HepG2 (cell line): ENCODE measurements around the gene TCAIM. TPM values are rescaled to one million over a fixed set of nuclear protein-coding genes. Genes with fewer than 3 reads are reported as not detected.

Experiments used
- ATF7-NPFF ChIP-seq: sonication (generic); formaldehyde crosslinking; IDR thresholded peaks from 2 replicates; pipeline ENCODE4 v1.8.1; 2023; ENCODE audit warnings: mild to moderate bottlenecking, low read depth, missing genetic modification reagents, moderate library complexity
- BCL3 ChIP-seq: sonication (generic); formaldehyde crosslinking; IDR thresholded peaks from 2 replicates; pipeline ENCODE4 v1.5.1; 2020; ENCODE audit warnings: mild to moderate bottlenecking, missing genetic modification reagents, moderate library complexity
- DMTF1 ChIP-seq: sonication (generic); formaldehyde crosslinking; IDR thresholded peaks from 2 replicates; pipeline ENCODE4 v1.4.0; 2020; ENCODE audit warnings: mild to moderate bottlenecking, missing genetic modification reagents
- HCFC1 ChIP-seq: fragments of 150-350 bp; IDR thresholded peaks from 2 replicates; pipeline ENCODE4 v1.6.1; 2014; ENCODE audit warnings: low read depth, low read length
- HES4 ChIP-seq: sonication (generic); formaldehyde crosslinking; IDR thresholded peaks from 2 replicates; pipeline ENCODE4 v1.9.0; 2021; ENCODE audit warnings: mild to moderate bottlenecking, missing genetic modification reagents, borderline replicate concordance
- JUN ChIP-seq: sonication (generic); formaldehyde crosslinking; IDR thresholded peaks from 2 replicates; pipeline ENCODE4 v1.4.0; 2020; ENCODE audit warnings: mild to moderate bottlenecking, missing genetic modification reagents
- KAT7 ChIP-seq: IDR thresholded peaks from 2 replicates; pipeline ENCODE4 v1.6.1; 2018; ENCODE audit warnings: borderline replicate concordance, missing compliant biosample characterization
- KDM3A ChIP-seq: IDR thresholded peaks from 2 replicates; pipeline ENCODE4 v1.6.1; 2018; ENCODE audit warnings: low read depth, missing compliant biosample characterization
- MAFF ChIP-seq: IDR thresholded peaks from 2 replicates; pipeline ENCODE4 v1.6.1; 2011; ENCODE audit warnings: low read depth, low read length, improper control_type of control experiment
- MEIS2 ChIP-seq: sonication (generic); formaldehyde crosslinking; IDR thresholded peaks from 2 replicates; pipeline ENCODE4 v1.9.0; 2021; ENCODE audit warnings: mild to moderate bottlenecking, missing genetic modification reagents
- PBX2 ChIP-seq: IDR thresholded peaks from 2 replicates; pipeline ENCODE4 v1.6.1; 2016; ENCODE audit warnings: control low read depth
- RARG ChIP-seq: sonication (generic); formaldehyde crosslinking; IDR thresholded peaks from 2 replicates; pipeline ENCODE4 v1.4.0; 2020; ENCODE audit warnings: low read depth, mild to moderate bottlenecking, missing genetic modification reagents
- RBM22 ChIP-seq: fragments of 200-400 bp; formaldehyde crosslinking; optimal IDR thresholded peaks from 2 replicates; pipeline ENCODE3; 2017; ENCODE audit warnings: mild to moderate bottlenecking, low read length, moderate library complexity
- RFX1 ChIP-seq: fragments of 450-650 bp; IDR thresholded peaks from 2 replicates; pipeline ENCODE4 v1.6.1; 2017
- TCF12 ChIP-seq, 2 experiments: fragments of 450-650 bp in 1 of 2; sonication (generic) in 1 of 2; formaldehyde crosslinking in 1 of 2; IDR thresholded peaks; 2 replicates each; pipeline versions ENCODE4 v1.6.1 to v1.8.0; 2017 to 2022; ENCODE audit warnings: antibody characterized with exemption in 1 of 2, mild to moderate bottlenecking in 1 of 2, missing genetic modification reagents in 1 of 2, moderate library complexity in 1 of 2
- ZBTB2 ChIP-seq: sonication (generic); formaldehyde crosslinking; IDR thresholded peaks from 2 replicates; pipeline ENCODE4 v1.8.0; 2022; ENCODE audit warnings: low read depth, missing genetic modification reagents
- ZNF367 ChIP-seq: sonication (generic); formaldehyde crosslinking; IDR thresholded peaks from 2 replicates; pipeline ENCODE4 v1.4.0; 2020; ENCODE audit warnings: missing genetic modification reagents, borderline replicate concordance
- ZNF510 ChIP-seq: sonication (generic); formaldehyde crosslinking; IDR thresholded peaks from 2 replicates; pipeline ENCODE4 v1.4.0; 2020; ENCODE audit warnings: low read depth, mild to moderate bottlenecking, missing genetic modification reagents
- ZNF543 ChIP-seq: sonication (generic); formaldehyde crosslinking; IDR thresholded peaks from 2 replicates; pipeline ENCODE4 v1.4.0; 2020; ENCODE audit warnings: mild to moderate bottlenecking, missing genetic modification reagents
- ZNF550 ChIP-seq: sonication (generic); formaldehyde crosslinking; IDR thresholded peaks from 2 replicates; pipeline ENCODE4 v1.4.0; 2020; ENCODE audit warnings: mild to moderate bottlenecking, missing genetic modification reagents, borderline replicate concordance
- ZNF615 ChIP-seq: sonication (generic); formaldehyde crosslinking; IDR thresholded peaks from 2 replicates; pipeline ENCODE4 v1.5.0; 2020; ENCODE audit warnings: mild to moderate bottlenecking, missing genetic modification reagents, borderline replicate concordance
- ZNF713 ChIP-seq: sonication (generic); formaldehyde crosslinking; IDR thresholded peaks from 2 replicates; pipeline ENCODE4 v1.4.0; 2020; ENCODE audit warnings: mild to moderate bottlenecking, missing genetic modification reagents
- ZNF878 ChIP-seq: sonication (generic); formaldehyde crosslinking; IDR thresholded peaks from 2 replicates; pipeline ENCODE4 v1.8.1; 2023; ENCODE audit warnings: mild to moderate bottlenecking, missing genetic modification reagents, moderate library complexity
- ZSCAN25 ChIP-seq: sonication (generic); formaldehyde crosslinking; IDR thresholded peaks from 2 replicates; pipeline ENCODE4 v1.8.0; 2022; ENCODE audit warnings: mild to moderate bottlenecking, missing genetic modification reagents
- polyA plus RNA-seq, 8 experiments: library from polyadenylated mRNA; depleted of rRNA in 3 of 8; stranded (reverse) in 7 of 8; unstranded in 1 of 8; fragments of >200 nt; fragmentation: Illumina TruSeq in 4 of 8; extraction: Trizol in 4 of 8; gene quantifications; 2 replicates each; pipeline versions ENCODE4 v1.2.1 to v1.2.3, GENCODE V29; 2011 to 2016; ENCODE audit warnings: low read depth in 4 of 8, missing spikeins in 1 of 8, mixed read lengths in 1 of 8; ENCODE audit not compliant: insufficient read depth in 1 of 8
- total RNA-seq, 5 experiments: library from RNA; depleted of rRNA; stranded (reverse); fragments of >200 nt; fragmentation: Illumina TruSeq; extraction: Trizol; gene quantifications; 2 replicates each; pipeline ENCODE4 v1.2.3, GENCODE V29; 2016; ENCODE audit warnings: low read depth in 1 of 5
- TF ChIP-seq, protein P1 (sequence below): sonication (generic); formaldehyde crosslinking; IDR thresholded peaks from 2 replicates; pipeline ENCODE4 v1.8.1; 2023; ENCODE audit warnings: mild to moderate bottlenecking, missing genetic modification reagents

The TCAIM gene
- total and polyA plus RNA-seq, 2 of the 13 experiments (the other 11 are each of a cell fraction or from before 2014, with no cell fraction given) = 16.9 to 22.6 TPM

DNA sequence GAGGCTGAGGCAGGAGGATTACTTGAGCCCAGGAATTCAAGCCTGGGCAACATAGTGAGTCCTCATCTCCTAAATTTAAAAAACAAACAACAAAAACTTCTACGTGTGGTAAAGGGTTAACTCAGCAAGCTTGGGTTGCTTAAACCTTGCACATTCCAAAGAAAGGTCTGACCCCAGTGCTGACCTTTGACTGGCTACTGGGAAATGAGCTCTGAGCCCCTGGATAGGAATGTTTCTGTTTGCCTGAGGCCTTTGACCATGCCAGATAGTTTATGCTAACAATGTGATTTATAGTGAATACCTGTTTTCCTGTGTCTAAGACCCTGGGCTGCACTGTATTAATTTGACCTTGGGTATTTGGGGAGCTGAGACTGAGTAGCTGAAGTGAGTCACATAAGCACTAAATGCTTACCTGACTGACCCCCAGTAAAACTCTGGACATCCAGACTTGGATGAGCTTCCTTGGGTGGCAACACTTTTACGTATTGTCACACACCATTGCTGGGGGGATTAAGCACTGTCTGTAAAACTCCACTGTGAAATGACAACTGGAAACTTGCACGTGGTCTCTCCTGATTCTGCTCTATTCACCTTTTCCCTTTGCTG is 20.7 kb downstream of the TCAIM start (continued):
- no peak for TF ChIP-seq RBM22
- no peak for TF ChIP-seq ZNF510
- no peak for TF ChIP-seq KDM3A
- peak; percentile 47 for TF ChIP-seq MAFF
- no peak for TF ChIP-seq ZNF713 (CRISPR knock-in tag)
- TF ChIP-seq DMTF1 (CRISPR knock-in tag) = no peak
- no peak for TF ChIP-seq PBX2 (CRISPR knock-in tag)
- no peak for TF ChIP-seq KAT7 (CRISPR knock-in tag)
- TF ChIP-seq HCFC1 = no peak
- TF ChIP-seq, protein P1, sequence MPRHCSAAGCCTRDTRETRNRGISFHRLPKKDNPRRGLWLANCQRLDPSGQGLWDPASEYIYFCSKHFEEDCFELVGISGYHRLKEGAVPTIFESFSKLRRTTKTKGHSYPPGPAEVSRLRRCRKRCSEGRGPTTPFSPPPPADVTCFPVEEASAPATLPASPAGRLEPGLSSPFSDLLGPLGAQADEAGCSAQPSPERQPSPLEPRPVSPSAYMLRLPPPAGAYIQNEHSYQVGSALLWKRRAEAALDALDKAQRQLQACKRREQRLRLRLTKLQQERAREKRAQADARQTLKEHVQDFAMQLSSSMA (CRISPR knock-in tag) = no peak; the same call in 1 of the 2 replicates
- no peak for TF ChIP-seq ZNF543
- TF ChIP-seq ZNF367 (CRISPR knock-in tag) = no peak
- no peak for TF ChIP-seq RARG (CRISPR knock-in tag)
- TF ChIP-seq HES4 (CRISPR knock-in tag) = no peak
- no peak for TF ChIP-seq BCL3 (CRISPR knock-in tag)
- TF ChIP-seq ZSCAN25 (CRISPR knock-in tag) = no peak
- no peak for TF ChIP-seq JUN
- TF ChIP-seq ZNF615 (CRISPR knock-in tag) = no peak
- TF ChIP-seq ZNF550 (CRISPR knock-in tag) = no peak
- TF ChIP-seq RFX1 = no peak
- 0 out of 2 replicates have a peak, but pooled peaks have one; percentile 68 for TF ChIP-seq ZNF878 (CRISPR knock-in tag)
- TF ChIP-seq ZBTB2 (CRISPR knock-in tag) = no peak
- peak; percentile 53 for TF ChIP-seq MEIS2 (CRISPR knock-in tag)
- no peak for TF ChIP-seq TCF12 (IDR thresholded peaks at IDR 0.05)
- TF ChIP-seq TCF12 (CRISPR knock-in tag; IDR thresholded peaks at IDR 0.05) = peak; percentile 74; the same call in 1 of the 2 replicates
- no peak for TF ChIP-seq ATF7-NPFF (CRISPR knock-in tag)
